Measurements from ENCODE around the gene NTSR1. TPM values are rescaled to one million over a fixed set of nuclear protein-coding genes. Genes with fewer than 3 reads are reported as not detected.

NTSR1 gene
- total RNA-seq, 1 experiment from 2014 or later: 15.9 TPM

- CTCF ChIA-PET: interaction anchor here (0.5 kb wide), 1 partner anchor 500 kb away, joined by 9 read pairs; no protein-coding TSS in a partner anchor
These were observed 93.5 kb downstream of the NTSR1 start for GRCh38 chr20:62802026-62802712.

GRCh38 chr20:62804021-62804626, 95.5 kb downstream of the NTSR1 start:
- Histone ChIP-seq H3K4me3 (ENCODE audit: low read depth, low read length, poor library complexity, severe bottlenecking) (peak overlapping the region; percentile 96), H3K27ac (ENCODE audit: low read depth, low read length, poor library complexity, severe bottlenecking) (peak overlapping the region; percentile 4), H3K4me1 (ENCODE audit: insufficient read depth, low read length, poor library complexity, severe bottlenecking) (peaks cover 18% of the 10 kb centered on the region), H3K27me3 (replicated peaks; ENCODE audit: insufficient read depth, low read depth, low read length, poor library complexity) (no peaks in the 10 kb centered on the region), H3K9me3 (ENCODE audit: low read depth, low read length, poor library complexity, severe bottlenecking) (no peaks in the 10 kb centered on the region), H3K36me3 (ENCODE audit: insufficient read depth, low read length, poor library complexity, severe bottlenecking) (peaks cover 40% of the 10 kb centered on the region)
- CTCF ChIA-PET: no interaction called here
- POLR2A ChIA-PET (ENCODE audit: low non-redundant PET): interaction anchor here (0.7 kb wide), 1 partner anchor 10 kb away, joined by 4 read pairs; no protein-coding TSS in a partner anchor
- DNase-seq (ENCODE audit: low spot score): peak; percentile 57
- BruUV-seq (replicated peaks): no TSS peak
- TF ChIP-seq CTCF (conservative IDR thresholded peaks at IDR 0.05; ENCODE audit: low read depth, low read length) (0 out of 2 replicates have a peak, but pooled peaks have one; percentile 8), EZH2 (IDR thresholded peaks at IDR 0.05; ENCODE audit: borderline replicate concordance, low read depth, low read length, poor library complexity, severe bottlenecking) (no peak)
- intact Hi-C loops (cut with micrococcal nuclease; ENCODE audit: unreplicated experiment): no loop called here

More at GRCh38 chr20:62802026-62802712, 93.5 kb downstream of the NTSR1 start:
- no peak for TF ChIP-seq CTCF (conservative IDR thresholded peaks at IDR 0.05; ENCODE audit: low read depth, low read length)
- no peak for TF ChIP-seq EZH2 (IDR thresholded peaks at IDR 0.05; ENCODE audit: borderline replicate concordance, low read depth, low read length, poor library complexity, severe bottlenecking)
- H3K27ac ChIP-seq (ENCODE audit: low read depth, low read length, poor library complexity, severe bottlenecking): no peak overlapping the region
- H3K36me3 ChIP-seq (ENCODE audit: insufficient read depth, low read length, poor library complexity, severe bottlenecking): peaks cover 37% of the 10 kb centered on the region
- H3K9me3 ChIP-seq (ENCODE audit: low read depth, low read length, poor library complexity, severe bottlenecking): no peaks in the 10 kb centered on the region
- DNase-seq (ENCODE audit: low spot score): no peak
- no peak overlapping the region for H3K4me3 ChIP-seq (ENCODE audit: low read depth, low read length, poor library complexity, severe bottlenecking)
- POLR2A ChIA-PET (ENCODE audit: low non-redundant PET): no interaction called here
- H3K27me3 ChIP-seq (replicated peaks; ENCODE audit: insufficient read depth, low read depth, low read length, poor library complexity): no peaks in the 10 kb centered on the region
- H3K4me1 ChIP-seq (ENCODE audit: insufficient read depth, low read length, poor library complexity, severe bottlenecking): peaks cover 24% of the 10 kb centered on the region
- intact Hi-C loops (cut with micrococcal nuclease; ENCODE audit: unreplicated experiment): no loop called here
- no TSS peak for BruUV-seq (replicated peaks)

- Histone ChIP-seq H3K27ac (ENCODE audit: low read depth, low read length, poor library complexity, severe bottlenecking) (peak within 1 kb of the TSS; percentile 80), H3K4me3 (ENCODE audit: low read depth, low read length, poor library complexity, severe bottlenecking) (peak within 1 kb of the TSS; percentile 96), H3K27me3 (replicated peaks; ENCODE audit: insufficient read depth, low read depth, low read length, poor library complexity) (no peaks in the 10 kb centered on the region), H3K9me3 (ENCODE audit: low read depth, low read length, poor library complexity, severe bottlenecking) (no peaks in the 10 kb centered on the region), H3K36me3 (ENCODE audit: insufficient read depth, low read length, poor library complexity, severe bottlenecking) (peaks cover 40% of the 10 kb centered on the region), H3K4me1 (ENCODE audit: insufficient read depth, low read length, poor library complexity, severe bottlenecking) (peaks cover 18% of the 10 kb centered on the region)
- no TSS peak for BruUV-seq (replicated peaks)
- TF ChIP-seq CTCF (conservative IDR thresholded peaks at IDR 0.05; ENCODE audit: low read depth, low read length): no peak
- TF ChIP-seq EZH2 (IDR thresholded peaks at IDR 0.05; ENCODE audit: borderline replicate concordance, low read depth, low read length, poor library complexity, severe bottlenecking): no peak
- intact Hi-C loops (cut with micrococcal nuclease; ENCODE audit: unreplicated experiment): no loop called here
- peak; percentile 65 for DNase-seq (ENCODE audit: low spot score)
- CTCF ChIA-PET: interaction anchor here (0.6 kb wide), 1 partner anchor 9 kb away, joined by 4 read pairs; no protein-coding TSS in a partner anchor
- POLR2A ChIA-PET (ENCODE audit: low non-redundant PET): no interaction called here
These were observed 96.1 kb downstream of the NTSR1 start, which contains the start of gene OGFR for GRCh38 chr20:62804627-62805154. Gene OGFR (plus strand): TSS chr20:62804835. CDS start chr20:62804860, 25 bp downstream.
